ENCODE results near the gene CTNNAL1. TPM values are rescaled to one million over a fixed set of nuclear protein-coding genes. Genes with fewer than 3 reads are reported as not detected.
A peak's percentile ranks its signal among the peaks of the same experiment; 100 is the strongest.

The CTNNAL1 gene
- total and polyA plus RNA-seq, 2 donors (not counting 3 experiments of a cell fraction or from before 2014, with no cell fraction given), result 29.5 to 76.2 TPM

DNA sequence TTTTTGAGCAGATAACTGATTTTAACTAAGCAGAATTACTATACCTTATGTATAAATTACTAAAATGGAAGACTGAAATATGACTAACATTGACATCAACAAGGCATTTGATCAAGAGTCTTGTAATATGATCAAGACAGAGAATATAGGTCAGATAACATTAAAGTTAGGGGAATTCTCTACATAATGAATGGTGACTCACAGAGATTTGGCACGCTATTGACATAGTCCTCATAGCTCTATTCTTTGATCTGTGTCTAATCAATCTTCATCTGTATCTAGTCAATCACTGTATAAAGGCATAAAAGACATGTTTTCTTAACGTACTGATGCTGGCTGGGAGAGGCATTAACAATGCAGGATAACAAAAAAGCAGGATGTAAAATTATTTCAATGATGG lies 61.7 kb downstream of the CTNNAL1 start:
- POLR2A ChIA-PET, result interaction anchor here (0.6 kb wide), 1 partner anchor 202 kb away, joined by 5 read pairs; no protein-coding TSS in a partner anchor
- no peaks in the 10 kb centered on the region for H3K27me3 ChIP-seq (ENCODE audit: control insufficient read depth in 2 of 2, insufficient read depth in 2 of 2, low read length in 2 of 2)
- peak overlapping the region; percentile 10 for H3K27ac ChIP-seq (ENCODE audit: insufficient read depth, low read depth, low read length)
- H3K4me1 ChIP-seq (ENCODE audit: control insufficient read depth, extremely low read depth, insufficient read depth, low read length), result peaks cover 20% of the 10 kb centered on the region
- peaks cover 0 to 2% of the 10 kb centered on the region in 2 experiments for H3K36me3 ChIP-seq (ENCODE audit: control insufficient read depth in 2 of 2, extremely low read depth in 1 of 2, insufficient read depth in 2 of 2, low read length in 2 of 2)
- no TSS peak for BruUV-seq (replicated peaks)
- peak; percentile 47 for DNase-seq (ENCODE audit: low read depth, low spot score)
- H4K20me1 ChIP-seq (replicated peaks; ENCODE audit: control insufficient read depth, extremely low read depth, insufficient read depth, low read length), result no peaks in the 10 kb centered on the region
- TF ChIP-seq, protein P1, sequence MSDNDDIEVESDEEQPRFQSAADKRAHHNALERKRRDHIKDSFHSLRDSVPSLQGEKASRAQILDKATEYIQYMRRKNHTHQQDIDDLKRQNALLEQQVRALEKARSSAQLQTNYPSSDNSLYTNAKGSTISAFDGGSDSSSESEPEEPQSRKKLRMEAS (IDR thresholded peaks at IDR 0.05; ENCODE audit: insufficient read depth, insufficient read length), result no peak
- TF ChIP-seq, protein P2, sequence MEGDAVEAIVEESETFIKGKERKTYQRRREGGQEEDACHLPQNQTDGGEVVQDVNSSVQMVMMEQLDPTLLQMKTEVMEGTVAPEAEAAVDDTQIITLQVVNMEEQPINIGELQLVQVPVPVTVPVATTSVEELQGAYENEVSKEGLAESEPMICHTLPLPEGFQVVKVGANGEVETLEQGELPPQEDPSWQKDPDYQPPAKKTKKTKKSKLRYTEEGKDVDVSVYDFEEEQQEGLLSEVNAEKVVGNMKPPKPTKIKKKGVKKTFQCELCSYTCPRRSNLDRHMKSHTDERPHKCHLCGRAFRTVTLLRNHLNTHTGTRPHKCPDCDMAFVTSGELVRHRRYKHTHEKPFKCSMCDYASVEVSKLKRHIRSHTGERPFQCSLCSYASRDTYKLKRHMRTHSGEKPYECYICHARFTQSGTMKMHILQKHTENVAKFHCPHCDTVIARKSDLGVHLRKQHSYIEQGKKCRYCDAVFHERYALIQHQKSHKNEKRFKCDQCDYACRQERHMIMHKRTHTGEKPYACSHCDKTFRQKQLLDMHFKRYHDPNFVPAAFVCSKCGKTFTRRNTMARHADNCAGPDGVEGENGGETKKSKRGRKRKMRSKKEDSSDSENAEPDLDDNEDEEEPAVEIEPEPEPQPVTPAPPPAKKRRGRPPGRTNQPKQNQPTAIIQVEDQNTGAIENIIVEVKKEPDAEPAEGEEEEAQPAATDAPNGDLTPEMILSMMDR (IDR thresholded peaks at IDR 0.05; ENCODE audit: extremely low read depth in 1 of 2, insufficient read depth in 1 of 2, low read depth in 1 of 2, low read length in 2 of 2), result no peak
- TF ChIP-seq MYC (IDR thresholded peaks at IDR 0.05; ENCODE audit: low read depth, low read length) (no peak), GATA2 (IDR thresholded peaks at IDR 0.05; ENCODE audit: insufficient read depth, insufficient read length, low read depth, low read length) (no peak)
- dilution Hi-C loops (cut with MboI; ENCODE audit: extremely low pct_ligation_motif_present, low sequenced_read_pairs) (no loop called here), intact Hi-C loops (cut with micrococcal nuclease) (loop anchor here (2.0 to 5.0 kb wide), 2 partner anchors 61 to 189 kb away; partner anchors contain the start of gene CTNNAL1)
- FAIRE-seq, result no peak
- no peaks in the 10 kb centered on the region for H3K9me1 ChIP-seq (replicated peaks; ENCODE audit: control insufficient read depth, extremely low read depth, insufficient read depth, low read length)
- H2AFZ ChIP-seq (ENCODE audit: low read depth, low read length), result no peak overlapping the region
- H3K9ac ChIP-seq (replicated peaks; ENCODE audit: extremely low read depth, insufficient read depth, low read length), result no peak overlapping the region
- no peaks in the 10 kb centered on the region for H3K79me2 ChIP-seq (ENCODE audit: control insufficient read depth, insufficient read depth, low read length)
- CTCF ChIA-PET, result interaction anchor here (0.7 to 2.0 kb wide), 5 partner anchors 10 to 299 kb away, joined by 3 to 11 read pairs (median 4); no protein-coding TSS in a partner anchor
- H3K4me3 ChIP-seq (replicated peaks in 1 of 3; ENCODE audit: insufficient read depth in 1 of 3, low read depth in 1 of 3, low read length in 3 of 3), result no peak overlapping the region
- H3K4me2 ChIP-seq (ENCODE audit: insufficient read depth, low read length), result no peak overlapping the region
- H3K9me3 ChIP-seq (replicated peaks; ENCODE audit: control insufficient read depth, insufficient read depth, low read length), result no peaks in the 10 kb centered on the region

DNA sequence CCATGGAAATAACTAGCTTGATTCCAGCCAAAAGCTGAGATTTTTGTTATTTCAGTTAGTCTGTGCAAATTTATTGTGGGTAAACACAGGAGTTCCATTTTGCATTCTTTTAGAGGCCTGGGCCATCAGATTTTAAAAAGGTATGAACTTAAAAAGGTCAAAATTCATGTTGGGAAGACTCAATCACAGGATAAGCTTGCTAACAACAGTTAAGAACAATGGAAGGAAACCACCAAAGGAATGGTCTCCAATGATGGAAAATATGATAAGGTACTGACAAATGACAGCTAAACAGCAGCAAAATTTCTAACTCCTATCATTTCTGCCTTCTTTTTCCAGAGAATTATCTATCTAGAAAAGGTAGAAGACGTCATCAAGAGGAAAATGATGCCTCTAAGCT lies 63.1 kb downstream of the CTNNAL1 start:
- H3K9ac ChIP-seq (replicated peaks; ENCODE audit: extremely low read depth, insufficient read depth, low read length), result no peak overlapping the region
- no peaks in the 10 kb centered on the region for H3K9me3 ChIP-seq (replicated peaks; ENCODE audit: control insufficient read depth, insufficient read depth, low read length)
- H3K27me3 ChIP-seq (ENCODE audit: control insufficient read depth in 2 of 2, insufficient read depth in 2 of 2, low read length in 2 of 2), result no peaks in the 10 kb centered on the region
- H3K79me2 ChIP-seq (ENCODE audit: control insufficient read depth, insufficient read depth, low read length), result no peaks in the 10 kb centered on the region
- dilution Hi-C loops (cut with MboI; ENCODE audit: extremely low pct_ligation_motif_present, low sequenced_read_pairs), result no loop called here
- H3K4me2 ChIP-seq (ENCODE audit: insufficient read depth, low read length), result peak overlapping the region; percentile 37
- peak overlapping the region; percentile 45 for H3K27ac ChIP-seq (ENCODE audit: insufficient read depth, low read depth, low read length)
- CTCF ChIA-PET, result interaction anchor here (0.9 to 2.0 kb wide), 5 partner anchors 8 to 48 kb away, joined by 3 to 11 read pairs (median 4); no protein-coding TSS in a partner anchor
- no peak overlapping the region for H2AFZ ChIP-seq (ENCODE audit: low read depth, low read length)
- peak; percentile 50 for FAIRE-seq
- peaks cover 0 to 2% of the 10 kb centered on the region in 2 experiments for H3K36me3 ChIP-seq (ENCODE audit: control insufficient read depth in 2 of 2, extremely low read depth in 1 of 2, insufficient read depth in 2 of 2, low read length in 2 of 2)
- intact Hi-C loops (cut with micrococcal nuclease), result loop anchor here (1.0 to 5.0 kb wide), 3 partner anchors 16 to 188 kb away; partner anchors contain the start of genes ABITRAM, CTNNAL1 and ELP1
- H3K9me1 ChIP-seq (replicated peaks; ENCODE audit: control insufficient read depth, extremely low read depth, insufficient read depth, low read length), result no peaks in the 10 kb centered on the region
- no peaks in the 10 kb centered on the region for H4K20me1 ChIP-seq (replicated peaks; ENCODE audit: control insufficient read depth, extremely low read depth, insufficient read depth, low read length)
- DNase-seq (ENCODE audit: low read depth, low spot score), result peak; percentile 85
- POLR2A ChIA-PET, result no interaction called here
- BruUV-seq (replicated peaks), result no TSS peak
- H3K4me1 ChIP-seq (ENCODE audit: control insufficient read depth, extremely low read depth, insufficient read depth, low read length), result peaks cover 20% of the 10 kb centered on the region
- H3K4me3 ChIP-seq (replicated peaks in 1 of 3; ENCODE audit: insufficient read depth in 1 of 3, low read depth in 1 of 3, low read length in 3 of 3), result no peak overlapping the region
- no peak for TF ChIP-seq POLR2AphosphoS5 (IDR thresholded peaks at IDR 0.05; ENCODE audit: insufficient read depth, low read depth, low read length)
- TF ChIP-seq, protein P1 (IDR thresholded peaks at IDR 0.05; ENCODE audit: insufficient read depth, insufficient read length), result no peak
- TF ChIP-seq JUN (IDR thresholded peaks at IDR 0.05; ENCODE audit: borderline replicate concordance, insufficient read depth, insufficient read length, low read depth), result peak; percentile 44
- TF ChIP-seq GATA2 (IDR thresholded peaks at IDR 0.05; ENCODE audit: insufficient read depth, insufficient read length, low read depth, low read length), result peak; percentile 82
